ENCODE results near the gene ECE1. TPM values are rescaled to one million over a fixed set of nuclear protein-coding genes. Genes with fewer than 3 reads are reported as not detected.

Gene ECE1
- total and polyA plus RNA-seq, 10 of the 15 experiments (the other 5 are each of a cell fraction or from before 2014, with no cell fraction given) = 0.97 to 81.0 (median 37.0) TPM

GRCh38 chr1:21244154-21244553 is 46.1 kb downstream of the ECE1 start (continued):
- no peak for TF ChIP-seq REST (IDR thresholded peaks at IDR 0.05; ENCODE audit: low read depth, low read length)
- no peak for TF ChIP-seq RUNX3 (IDR thresholded peaks at IDR 0.05; ENCODE audit: low read length)
- no peak for TF ChIP-seq LARP7 (IDR thresholded peaks at IDR 0.05)
- TF ChIP-seq ZNF687 (IDR thresholded peaks at IDR 0.05) = no peak

- no peaks in the 10 kb centered on the region for H3K79me2 ChIP-seq (ENCODE audit: control insufficient read depth, insufficient read depth, low read length)
- in situ Hi-C loops (cut with MboI) (no loop called here), intact Hi-C loops (cut with micrococcal nuclease; ENCODE audit: unreplicated experiment) (no loop called here)
- ATAC-seq = no peak
- ChIA-PET RAD21 (ENCODE audit: unreplicated experiment) (no interaction called here), SMC1A (ENCODE audit: uncharacterized antibody, unreplicated experiment) (interaction anchor here (1.0 to 2.9 kb wide), 2 partner anchors 123 to 125 kb away, joined by 3 to 10 read pairs; no protein-coding TSS in a partner anchor), POLR2A (interaction anchor here (0.6 kb wide), 1 partner anchor 40 kb away, joined by 3 read pairs; no protein-coding TSS in a partner anchor), CTCF (interaction anchor here (0.6 to 3.8 kb wide), 5 partner anchors 11 to 293 kb away, joined by 3 to 13 read pairs (median 3); no protein-coding TSS in a partner anchor)
- no TSS peak for BruUV-seq (replicated peaks)
- no peak overlapping the region for H3K4me2 ChIP-seq (ENCODE audit: control insufficient read depth, insufficient read depth)
- no peak overlapping the region for H3K4me3 ChIP-seq
- DNase-seq (ENCODE audit: low read depth, low spot score) = no peak
- no peak overlapping the region for H3K9ac ChIP-seq (ENCODE audit: control insufficient read depth, insufficient read depth, low read length)
- H3K4me1 ChIP-seq (ENCODE audit: control insufficient read depth, insufficient read depth, low read length) = no peaks in the 10 kb centered on the region
- H3K9me3 ChIP-seq (replicated peaks; ENCODE audit: control insufficient read depth, insufficient read depth, low read length) = no peaks in the 10 kb centered on the region
- 53% methylated on average over 4 of the region's 4 CpGs for WGBS (ENCODE audit: insufficient coverage, insufficient replicate concordance, low lambda C conversion rate, missing lambda C conversion rate)
- H3K27me3 ChIP-seq (replicated peaks in 1 of 2; ENCODE audit: control insufficient read depth in 2 of 2, insufficient read depth in 2 of 2, low read length in 1 of 2) = no peaks in the 10 kb centered on the region
- peaks cover 8 to 10% of the 10 kb centered on the region in 2 experiments; a peak in 3 of 4 replicates for H3K36me3 ChIP-seq (ENCODE audit: control insufficient read depth in 2 of 2, insufficient read depth in 2 of 2, low read length in 1 of 2)
- FAIRE-seq = no peak
- no peak overlapping the region for H2AFZ ChIP-seq (ENCODE audit: control insufficient read depth, low read depth, low read length)
- no peak overlapping the region for H3K27ac ChIP-seq (ENCODE audit: control insufficient read depth, insufficient read depth)
- H4K20me1 ChIP-seq (ENCODE audit: control insufficient read depth, insufficient read depth) = no peaks in the 10 kb centered on the region
- no peak for TF ChIP-seq ZBTB33 (IDR thresholded peaks at IDR 0.05)
- TF ChIP-seq NFIC (IDR thresholded peaks at IDR 0.05; ENCODE audit: low read depth, low read length) = no peak
- TF ChIP-seq TCF7 (IDR thresholded peaks at IDR 0.05; ENCODE audit: borderline replicate concordance) = no peak
- TF ChIP-seq CHD2 (IDR thresholded peaks at IDR 0.05; ENCODE audit: borderline replicate concordance, low read depth, low read length) = no peak
- no peak for TF ChIP-seq YY1 (IDR thresholded peaks at IDR 0.05; ENCODE audit: low read depth, low read length)
- no peak for TF ChIP-seq POLR2A (IDR thresholded peaks at IDR 0.05; ENCODE audit: low read depth, low read length)
- TF ChIP-seq POLR2AphosphoS5 (IDR thresholded peaks at IDR 0.05; ENCODE audit: low read length) = no peak
- no peak for TF ChIP-seq SPI1 (IDR thresholded peaks at IDR 0.05; ENCODE audit: borderline replicate concordance, insufficient read depth, low read depth, low read length)
- TF ChIP-seq MTA2 (IDR thresholded peaks at IDR 0.05; ENCODE audit: low read depth) = no peak
- TF ChIP-seq NR2F1 (conservative IDR thresholded peaks at IDR 0.05) = no peak
- TF ChIP-seq ZNF217 (IDR thresholded peaks at IDR 0.05) = no peak
Measured at GRCh38 chr1:21242846-21243245, 47.4 kb downstream of the ECE1 start.

Measured in GM12878 (cell line).